C4-2B (cell line): Measurements from ENCODE around the gene CALCOCO1.

Experiments
- CTCF ChIP-seq: fragments of 450-650 bp; conservative IDR thresholded peaks from 2 replicates; pipeline ENCODE4 v1.5.1; 2017; ENCODE audit warnings: mild to moderate bottlenecking
- ZFX ChIP-seq: fragments of 450-650 bp; IDR thresholded peaks from 2 replicates; pipeline ENCODE4 v1.6.1; 2017

- no peak for TF ChIP-seq CTCF
- no peak for TF ChIP-seq ZFX
Measured at GRCh38 chr12:53752192-53752601, 24.9 kb upstream of the CALCOCO1 start.
